Suprapubic skin (tissue), 4 donors: ENCODE results near the gene INCENP. TPM values are rescaled to one million over a fixed set of nuclear protein-coding genes. Genes with fewer than 3 reads are reported as not detected.

Experiments used
- DNase-seq, 2 donors: peaks; one replicate each; pipeline ENCODE4 v3.0.0-alpha.2; 2019; ENCODE audit warnings: low spot score in 2 of 2
- H3K27ac ChIP-seq: fragments of 200-600 bp; sonication (generic); one replicate; pipeline ENCODE4 v1.5.1; 2019
- H3K27me3 ChIP-seq: fragments of 200-600 bp; sonication (generic); one replicate; pipeline ENCODE4 v1.5.1; 2019
- H3K36me3 ChIP-seq: fragments of 200-600 bp; sonication (generic); one replicate; pipeline ENCODE4 v1.5.1; 2019
- H3K4me1 ChIP-seq: fragments of 200-600 bp; sonication (generic); one replicate; pipeline ENCODE4 v1.5.1; 2019
- H3K4me3 ChIP-seq: fragments of 200-600 bp; sonication (generic); one replicate; pipeline ENCODE4 v1.5.1; 2019; ENCODE audit warnings: mild to moderate bottlenecking
- H3K9me3 ChIP-seq: fragments of 200-600 bp; sonication (generic); one replicate; pipeline ENCODE4 v1.5.1; 2019
- EP300 ChIP-seq: sonication (generic); formaldehyde crosslinking; IDR thresholded peaks from one replicate; pipeline ENCODE4 v1.6.1; 2017; ENCODE audit warnings: antibody characterized with exemption
- POLR2A ChIP-seq, 2 donors: fragments of 450-650 bp; IDR thresholded peaks; one replicate each; pipeline ENCODE4 v1.6.1; 2017; ENCODE audit warnings: antibody characterized with exemption in 2 of 2, mild to moderate bottlenecking in 2 of 2, moderate library complexity in 2 of 2
- POLR2AphosphoS5 ChIP-seq, 3 donors: sonication (generic); formaldehyde crosslinking; IDR thresholded peaks; one replicate each; pipeline ENCODE4 v1.6.1; 2017; ENCODE audit warnings: antibody characterized with exemption in 3 of 3
- WGBS: methylation state at CpG from one replicate; pipeline ENCODE4 v1.1.5; 2018; 5-methylcytosine and 5-hydroxymethylcytosine counted together
- total RNA-seq, 4 donors: library from RNA; depleted of rRNA; stranded (reverse); fragments of >200 nt; gene quantifications; one replicate each; pipeline ENCODE4 v1.1.0, GENCODE V29; 2016
- TF ChIP-seq, protein P1 (sequence below), 2 donors: fragments of 200-600 bp in 1 of 2; fragments of 450-650 bp in 1 of 2; sonication (generic) in 1 of 2; IDR thresholded peaks; one replicate each; pipeline ENCODE4 v1.5.1; 2016 to 2019; ENCODE audit warnings: antibody characterized with exemption in 2 of 2, mild to moderate bottlenecking in 1 of 2, moderate library complexity in 1 of 2

The INCENP gene
- total RNA-seq, 4 donors from 2014 or later, result 31.6 to 52.4 (median 33.9) TPM

DNA sequence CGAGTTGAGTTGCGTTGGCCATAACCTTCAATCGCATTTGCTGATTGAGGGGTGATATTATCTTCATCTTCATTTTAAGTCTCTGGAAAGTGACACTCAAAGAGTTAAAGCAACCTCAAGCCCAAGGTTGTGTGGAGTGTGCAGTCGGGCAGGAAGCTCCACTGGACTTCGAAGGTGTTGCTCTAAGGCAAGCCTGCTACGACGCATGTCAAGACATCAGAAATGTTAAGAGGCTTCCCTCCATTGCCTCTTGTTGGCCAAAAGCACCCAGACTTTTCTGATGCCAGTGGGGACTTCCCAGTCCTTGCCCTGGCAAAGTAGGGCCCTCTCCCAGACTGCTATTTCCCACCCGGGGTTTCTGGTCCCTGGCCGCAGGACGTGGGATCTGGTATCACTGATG is 42.6 kb downstream of the INCENP start:
- Histone ChIP-seq H3K27ac (no peak overlapping the region), H3K9me3 (no peaks in the 10 kb centered on the region), H3K4me1 (peaks cover 16% of the 10 kb centered on the region), H3K27me3 (peaks cover 3% of the 10 kb centered on the region), H3K4me3 (no peak overlapping the region), H3K36me3 (no peaks in the 10 kb centered on the region)
- no peak for DNase-seq
- TF ChIP-seq POLR2AphosphoS5 (IDR thresholded peaks at IDR 0.05) (no peak), POLR2A (IDR thresholded peaks at IDR 0.05) (no peak), EP300 (no peak)
- TF ChIP-seq, protein P1, sequence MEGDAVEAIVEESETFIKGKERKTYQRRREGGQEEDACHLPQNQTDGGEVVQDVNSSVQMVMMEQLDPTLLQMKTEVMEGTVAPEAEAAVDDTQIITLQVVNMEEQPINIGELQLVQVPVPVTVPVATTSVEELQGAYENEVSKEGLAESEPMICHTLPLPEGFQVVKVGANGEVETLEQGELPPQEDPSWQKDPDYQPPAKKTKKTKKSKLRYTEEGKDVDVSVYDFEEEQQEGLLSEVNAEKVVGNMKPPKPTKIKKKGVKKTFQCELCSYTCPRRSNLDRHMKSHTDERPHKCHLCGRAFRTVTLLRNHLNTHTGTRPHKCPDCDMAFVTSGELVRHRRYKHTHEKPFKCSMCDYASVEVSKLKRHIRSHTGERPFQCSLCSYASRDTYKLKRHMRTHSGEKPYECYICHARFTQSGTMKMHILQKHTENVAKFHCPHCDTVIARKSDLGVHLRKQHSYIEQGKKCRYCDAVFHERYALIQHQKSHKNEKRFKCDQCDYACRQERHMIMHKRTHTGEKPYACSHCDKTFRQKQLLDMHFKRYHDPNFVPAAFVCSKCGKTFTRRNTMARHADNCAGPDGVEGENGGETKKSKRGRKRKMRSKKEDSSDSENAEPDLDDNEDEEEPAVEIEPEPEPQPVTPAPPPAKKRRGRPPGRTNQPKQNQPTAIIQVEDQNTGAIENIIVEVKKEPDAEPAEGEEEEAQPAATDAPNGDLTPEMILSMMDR (IDR thresholded peaks at IDR 0.05), result no peak
- 87% methylated on average over 10 of the region's 10 CpGs for WGBS

DNA sequence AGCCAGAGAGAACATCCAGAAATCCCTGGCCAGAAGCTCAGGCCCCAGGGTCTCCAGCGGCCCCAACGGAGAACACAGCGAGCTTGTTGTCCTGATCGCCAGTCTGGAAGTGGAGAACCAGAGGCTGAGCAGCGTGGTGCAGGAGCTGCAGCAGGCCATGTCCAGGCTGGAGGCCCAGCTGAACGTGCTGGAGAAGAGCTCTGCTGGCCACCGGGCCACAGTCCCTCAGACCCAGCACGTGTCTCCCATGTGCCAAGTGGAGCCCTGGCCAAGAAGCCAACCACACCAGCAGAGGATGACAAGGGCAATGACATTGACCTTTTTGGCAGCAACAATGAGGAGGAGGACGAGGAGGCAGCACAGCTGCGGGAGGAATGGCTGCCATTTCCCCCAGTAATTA is 45.6 kb downstream of the INCENP start:
- H3K27me3 ChIP-seq, result peaks cover 3% of the 10 kb centered on the region
- no peak for DNase-seq
- peaks cover 19% of the 10 kb centered on the region for H3K4me1 ChIP-seq
- no peak overlapping the region for H3K27ac ChIP-seq
- 69% methylated on average over 5 of the region's 10 CpGs for WGBS
- H3K9me3 ChIP-seq, result no peaks in the 10 kb centered on the region
- H3K36me3 ChIP-seq, result no peaks in the 10 kb centered on the region
- no peak overlapping the region for H3K4me3 ChIP-seq
- TF ChIP-seq EP300 (no peak), POLR2A (IDR thresholded peaks at IDR 0.05) (no peak), POLR2AphosphoS5 (IDR thresholded peaks at IDR 0.05) (no peak)
- TF ChIP-seq, protein P1 (IDR thresholded peaks at IDR 0.05), result no peak

DNA sequence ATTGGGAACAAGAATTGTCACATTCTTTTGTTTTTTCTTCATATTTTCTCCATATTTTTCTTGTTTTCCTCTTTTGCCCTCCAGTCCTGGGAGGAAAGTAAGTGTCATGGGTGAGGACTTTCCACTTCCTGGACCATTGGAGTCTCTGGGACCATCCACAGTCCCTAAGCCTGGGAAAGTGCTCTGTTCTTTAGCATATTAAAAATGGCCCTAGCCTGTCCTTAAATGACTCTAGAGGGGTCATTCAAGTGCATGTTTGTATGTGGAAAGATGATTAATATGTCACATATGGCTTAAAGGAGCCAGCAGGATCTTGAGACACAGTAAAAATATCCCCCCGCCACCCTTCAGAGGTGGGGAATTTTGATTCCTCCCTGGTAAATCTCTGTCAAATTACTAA is 46.1 kb downstream of the INCENP start:
- Histone ChIP-seq H3K27me3 (peaks cover 3% of the 10 kb centered on the region), H3K4me3 (no peak overlapping the region), H3K9me3 (no peaks in the 10 kb centered on the region), H3K27ac (no peak overlapping the region), H3K36me3 (no peaks in the 10 kb centered on the region), H3K4me1 (peaks cover 19% of the 10 kb centered on the region)
- WGBS, result 94% methylated on average over 1 of the region's 1 CpG
- TF ChIP-seq EP300, result no peak
- DNase-seq, result no peak

DNA sequence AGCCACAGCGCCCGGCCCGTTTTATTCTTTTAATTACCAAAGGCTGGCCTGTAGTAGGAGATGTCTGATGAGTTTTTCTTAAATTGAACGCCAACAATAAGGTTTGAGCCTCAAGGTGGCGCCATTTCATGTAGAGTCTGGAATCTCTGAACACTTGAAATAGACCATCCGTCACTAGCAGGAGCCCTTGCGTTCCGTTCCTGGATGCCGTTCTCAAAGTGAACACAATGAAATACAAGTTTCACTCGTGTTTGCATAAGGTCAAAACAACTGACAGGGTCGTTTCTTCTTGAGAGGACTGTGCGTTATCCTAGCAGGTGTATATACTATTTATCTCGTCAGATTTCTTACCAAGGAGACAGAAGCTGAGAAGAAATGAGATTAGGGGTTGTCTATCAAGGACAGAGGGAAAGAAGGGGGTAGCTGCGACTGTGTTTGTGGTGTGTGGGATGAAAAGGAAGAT is 47.5 kb downstream of the INCENP start:
- H3K4me1 ChIP-seq, result peaks cover 19% of the 10 kb centered on the region
- H3K9me3 ChIP-seq, result no peaks in the 10 kb centered on the region
- no peaks in the 10 kb centered on the region for H3K27me3 ChIP-seq
- peak; percentile 87 to 89 for DNase-seq
- TF ChIP-seq, protein P1 (IDR thresholded peaks at IDR 0.05), result peak; percentile 58 to 61
- no peak for TF ChIP-seq POLR2AphosphoS5 (IDR thresholded peaks at IDR 0.05)
- TF ChIP-seq POLR2A (IDR thresholded peaks at IDR 0.05), result no peak
- TF ChIP-seq EP300, result no peak
- WGBS, result 7% methylated on average over 14 of the region's 14 CpGs
- H3K4me3 ChIP-seq, result no peak overlapping the region
- H3K27ac ChIP-seq, result no peak overlapping the region
- no peaks in the 10 kb centered on the region for H3K36me3 ChIP-seq

DNA sequence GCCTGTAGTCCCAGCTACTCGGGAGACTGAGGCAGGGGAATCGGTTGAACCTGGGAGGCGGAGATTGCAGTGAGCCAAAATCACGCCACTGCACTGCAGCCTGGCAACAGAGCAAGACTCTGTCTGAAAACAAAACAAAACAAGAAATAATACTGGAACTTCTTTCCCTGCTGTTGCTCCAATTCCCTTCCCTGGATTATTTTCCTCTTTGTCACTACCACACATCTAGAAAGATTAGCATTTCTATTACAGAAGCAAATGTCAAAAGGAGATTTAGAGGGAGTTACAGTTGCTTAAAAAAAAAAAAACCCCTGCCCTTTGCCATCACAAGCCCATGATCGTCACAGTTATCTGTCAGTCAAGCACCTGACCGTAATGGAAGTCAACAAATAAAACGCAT is 48.5 kb downstream of the INCENP start:
- Histone ChIP-seq H3K27me3 (no peaks in the 10 kb centered on the region), H3K36me3 (no peaks in the 10 kb centered on the region), H3K4me1 (peaks cover 19% of the 10 kb centered on the region), H3K4me3 (no peak overlapping the region), H3K27ac (no peak overlapping the region), H3K9me3 (no peaks in the 10 kb centered on the region)
- no peak for DNase-seq
- WGBS, result 60% methylated on average over 7 of the region's 7 CpGs
- TF ChIP-seq POLR2AphosphoS5 (IDR thresholded peaks at IDR 0.05) (no peak), POLR2A (IDR thresholded peaks at IDR 0.05) (no peak), EP300 (no peak)
- TF ChIP-seq, protein P1 (IDR thresholded peaks at IDR 0.05), result no peak

DNA sequence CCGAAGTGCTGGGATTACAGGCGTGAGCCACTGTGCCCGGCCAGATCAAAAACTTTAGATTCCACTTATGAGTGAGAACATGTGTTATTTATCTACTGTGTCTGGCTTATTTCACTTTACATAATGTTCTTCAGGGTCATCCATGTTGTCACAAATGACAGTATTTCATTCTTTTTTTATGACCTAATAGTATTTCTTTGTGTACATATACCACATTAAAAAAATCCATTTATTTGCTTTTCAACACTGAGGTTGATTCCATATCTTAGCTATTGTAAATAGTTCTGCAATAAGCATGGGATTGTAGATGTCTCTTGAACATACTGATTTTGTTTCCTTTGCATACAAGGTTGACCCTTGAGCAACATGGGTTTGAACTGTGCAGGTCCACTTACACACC is 53.0 kb downstream of the INCENP start:
- Histone ChIP-seq H3K27ac (no peak overlapping the region), H3K9me3 (no peaks in the 10 kb centered on the region), H3K4me3 (no peak overlapping the region), H3K36me3 (no peaks in the 10 kb centered on the region), H3K27me3 (no peaks in the 10 kb centered on the region), H3K4me1 (no peaks in the 10 kb centered on the region)
- DNase-seq, result no peak
- TF ChIP-seq POLR2A (IDR thresholded peaks at IDR 0.05), result no peak
- no peak for TF ChIP-seq POLR2AphosphoS5 (IDR thresholded peaks at IDR 0.05)
- TF ChIP-seq, protein P1 (IDR thresholded peaks at IDR 0.05), result no peak
- TF ChIP-seq EP300, result no peak
- WGBS, result 67% methylated on average over 3 of the region's 3 CpGs
